GM19025 (cell line): ENCODE data around the gene IL5RA.

ENCODE experiments used
- ATAC-seq: cut with Tn5 transposase; IDR thresholded peaks from one replicate; pipeline ENCODE4 v1.9.1; 2021; ENCODE audit warnings: mild to moderate bottlenecking, low read depth, moderate library complexity; ENCODE audit not compliant: unreplicated experiment

The IL5RA gene

GRCh38 chr3:3066910-3067309, 43.3 kb downstream of the IL5RA start:
- ATAC-seq: no peak

DNA sequence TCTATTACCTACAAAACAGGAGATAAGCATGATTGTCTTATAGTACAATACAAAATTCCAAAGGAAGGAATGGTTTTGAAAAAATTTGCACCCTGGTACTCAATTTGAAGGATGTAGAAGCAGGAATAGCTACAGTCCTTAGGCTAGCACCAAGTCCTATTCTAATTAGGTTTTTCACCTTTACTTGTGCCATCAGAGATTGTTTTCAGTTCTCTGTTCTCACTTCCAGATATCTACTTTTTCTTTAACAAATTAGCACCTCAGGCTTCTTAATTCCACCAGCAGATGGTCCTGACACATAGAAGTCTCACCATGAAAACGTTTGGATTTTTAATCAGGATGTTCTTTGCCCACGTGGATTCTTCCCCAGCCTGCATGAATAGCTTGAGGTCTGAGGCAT, 43.8 kb downstream of the IL5RA start:
- no peak for ATAC-seq

DNA sequence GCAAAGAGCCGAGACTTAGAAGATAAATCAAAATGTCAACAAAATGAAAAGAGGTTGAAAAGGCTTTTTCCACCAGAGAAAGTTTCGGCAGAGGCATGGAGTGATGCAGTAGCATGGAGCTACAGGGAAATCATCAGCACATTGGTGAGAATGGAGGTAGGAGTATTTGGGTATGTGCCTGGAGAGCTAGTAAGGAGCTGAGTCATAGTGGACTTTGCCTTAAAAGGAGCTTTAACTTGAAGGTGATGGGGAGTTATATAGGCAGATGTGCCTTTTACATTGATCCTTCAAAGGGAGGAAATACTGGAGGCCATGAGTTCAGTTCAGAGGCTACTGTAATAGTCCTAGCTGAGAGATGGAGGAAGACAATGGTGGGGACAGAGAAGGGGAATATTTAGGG, 44.3 kb downstream of the IL5RA start:
- no peak for ATAC-seq

DNA sequence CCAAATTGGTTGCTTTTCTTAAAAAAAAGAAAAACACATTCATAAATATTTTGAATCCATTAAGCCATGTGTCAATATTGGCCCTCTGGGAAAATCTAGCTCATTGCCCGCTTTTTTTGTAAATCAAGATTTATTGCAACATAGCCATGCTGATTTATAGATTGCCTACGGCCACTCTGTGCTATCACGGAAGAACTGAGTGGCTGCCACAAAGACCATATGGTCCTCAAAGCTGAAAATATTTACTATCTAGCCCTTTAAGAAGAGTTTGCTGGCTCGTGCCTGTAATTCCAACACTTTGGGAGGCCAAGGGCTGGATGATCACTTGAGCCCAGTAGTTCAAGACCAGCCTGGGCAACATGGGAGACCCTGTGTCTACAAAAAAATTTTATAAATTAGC, 45.9 kb downstream of the IL5RA start:
- no peak for ATAC-seq

DNA sequence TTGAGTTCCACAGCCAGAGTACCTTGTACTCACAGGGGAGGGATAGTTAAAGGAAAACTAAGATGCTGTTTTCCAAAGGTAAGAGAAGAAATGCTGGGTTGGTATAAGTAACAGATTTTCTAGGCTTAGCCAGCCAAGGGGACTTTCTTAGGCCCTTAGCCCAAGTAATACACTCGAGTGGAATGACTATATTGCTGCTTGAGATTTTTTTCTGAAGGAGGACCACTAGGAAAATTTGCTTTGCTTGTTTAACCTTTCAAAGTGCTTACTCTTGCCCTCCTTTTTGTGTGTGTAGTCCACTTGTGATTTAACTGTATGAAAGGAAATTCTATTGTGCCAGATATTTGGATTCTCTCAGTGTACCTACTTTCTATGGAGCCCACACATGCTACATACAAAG, 50.5 kb downstream of the IL5RA start:
- no peak for ATAC-seq

GRCh38 chr3:3053974-3054373, 56.2 kb downstream of the IL5RA start:
- no peak for ATAC-seq

DNA sequence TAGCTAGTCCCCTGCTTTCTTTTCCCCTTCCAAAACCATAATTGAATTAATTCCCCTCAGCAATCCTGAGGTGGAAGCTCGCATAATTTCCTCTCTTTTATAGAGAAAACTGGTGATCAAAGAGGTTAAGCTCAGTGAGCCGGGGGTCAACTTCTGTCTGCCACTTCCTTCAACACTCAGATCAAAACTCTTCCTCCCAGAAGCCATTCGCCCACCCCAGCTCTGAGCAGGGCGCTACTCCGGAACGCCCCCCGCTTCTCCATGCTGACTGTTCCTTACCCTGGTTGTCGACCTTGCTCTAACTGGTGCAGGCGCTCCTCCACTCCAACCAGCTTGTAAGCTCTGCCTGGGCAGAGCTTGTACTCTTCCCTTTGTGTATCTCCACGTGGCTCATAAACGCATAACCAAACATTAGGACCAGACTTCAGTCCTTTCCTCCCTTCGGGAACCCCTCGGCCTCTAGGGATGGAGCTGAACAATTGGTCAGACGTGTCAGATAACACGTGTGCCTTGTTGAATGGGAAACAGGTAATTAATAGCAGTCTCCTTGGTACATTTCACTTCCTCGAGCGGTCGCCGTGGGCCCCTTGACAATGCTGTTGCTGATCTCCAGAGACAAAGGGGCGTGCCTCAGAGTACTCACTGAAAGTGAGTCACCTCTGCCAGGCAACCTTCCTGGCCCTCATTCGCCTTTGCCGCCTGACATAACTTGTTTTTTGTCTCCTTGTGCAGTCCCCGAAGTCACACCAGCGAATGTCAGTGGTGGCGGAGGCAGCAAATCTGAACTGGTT, 71.8 kb downstream of the IL5RA start:
- ATAC-seq: no peak

DNA sequence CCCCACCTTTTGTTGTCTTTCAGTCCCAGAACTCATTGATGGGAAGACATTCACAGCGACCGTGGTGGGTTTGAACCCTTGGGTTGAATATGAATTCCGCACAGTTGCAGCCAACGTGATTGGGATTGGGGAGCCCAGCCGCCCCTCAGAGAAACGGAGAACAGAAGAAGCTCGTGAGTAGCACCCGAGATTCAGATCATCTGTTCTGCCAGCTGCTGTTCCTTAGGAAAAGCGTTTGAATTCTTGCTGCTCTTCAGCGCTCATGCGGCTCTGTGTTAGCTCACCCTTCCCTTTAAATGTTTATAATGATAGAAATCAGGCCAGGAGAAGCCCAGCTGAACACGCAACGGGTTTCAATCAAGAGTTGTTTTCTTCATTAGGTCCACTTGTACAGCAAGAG, 73.0 kb downstream of the IL5RA start:
- ATAC-seq: no peak

DNA sequence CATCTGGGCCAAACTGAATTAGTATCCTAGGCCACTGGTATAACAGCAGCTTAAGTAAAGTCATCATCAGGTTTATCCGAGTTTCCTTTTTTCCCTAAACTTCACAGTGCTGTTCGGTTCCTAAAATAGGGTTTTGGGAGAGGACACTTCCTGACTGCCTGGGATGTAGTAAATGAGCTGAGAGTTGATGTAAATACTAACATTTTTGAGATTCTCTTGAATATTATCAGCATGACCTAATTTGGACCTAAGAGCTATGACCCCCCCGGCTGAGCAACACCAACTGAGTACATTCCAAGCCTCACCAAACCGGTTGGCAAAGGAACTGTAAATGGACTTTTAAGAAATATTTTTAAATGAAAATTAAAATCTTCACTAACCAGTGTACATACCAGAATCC, 78.8 kb downstream of the IL5RA start:
- ATAC-seq: no peak

GRCh38 chr3:3027976-3028567, 82.1 kb downstream of the IL5RA start:
- peak; percentile 94 for ATAC-seq

GRCh38 chr3:3023111-3023745, 86.9 kb downstream of the IL5RA start:
- no peak for ATAC-seq

DNA sequence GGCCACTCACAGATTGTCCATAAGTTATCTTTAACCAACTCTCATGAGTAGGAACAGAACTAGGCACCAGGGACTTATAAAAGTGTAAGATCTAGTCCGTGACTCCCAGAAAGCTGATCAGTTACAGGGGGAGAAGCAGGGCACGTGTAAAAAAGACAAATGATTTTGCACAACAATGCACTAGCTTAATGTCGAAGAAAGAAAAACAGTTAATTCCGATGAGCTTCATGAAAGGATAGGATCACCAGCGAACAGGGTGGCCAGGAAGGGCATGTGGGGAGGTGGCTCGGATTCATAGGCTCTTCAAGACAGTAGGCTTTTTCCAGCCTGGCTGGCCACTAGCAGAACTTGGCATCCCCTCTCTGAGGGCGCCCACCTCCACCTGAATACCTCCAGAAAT, 90.0 kb downstream of the IL5RA start:
- ATAC-seq: no peak
